HFFc6 (cell line): Measurements from ENCODE around the gene CENPA. TPM values are rescaled to one million over a fixed set of nuclear protein-coding genes. Genes with fewer than 3 reads are reported as not detected.

Experiments used
- DNase-seq: peaks from one replicate; pipeline ENCODE4 v3.0.0-alpha.2; 2018
- H3K27ac Mint-ChIP-seq: 2 replicates; pipeline ENCODE4 v1.8.0; 2020; ENCODE audit warnings: mild to moderate bottlenecking, mixed read lengths
- H3K27me3 Mint-ChIP-seq: 2 replicates; pipeline ENCODE4 v1.8.0; 2021; ENCODE audit warnings: mild to moderate bottlenecking, moderate library complexity, mixed read lengths; ENCODE audit not compliant: insufficient read depth
- H3K36me3 Mint-ChIP-seq: 2 replicates; pipeline ENCODE4 v1.8.0; 2021; ENCODE audit warnings: low read depth, mixed read lengths
- H3K4me1 Mint-ChIP-seq: 2 replicates; pipeline ENCODE4 v1.8.0; 2020; ENCODE audit warnings: low read depth, mixed read lengths
- H3K4me3 Mint-ChIP-seq: 2 replicates; pipeline ENCODE4 v1.8.0; 2020; ENCODE audit warnings: mild to moderate bottlenecking, moderate library complexity, mixed read lengths
- H3K9me3 Mint-ChIP-seq: 2 replicates; pipeline ENCODE4 v1.8.0; 2020; ENCODE audit warnings: mild to moderate bottlenecking, mixed read lengths
- total RNA-seq, 6 experiments: library from RNA; stranded (reverse); fragmentation: NEBNext Ultra II Directional; extraction: Animal tissue kit (Norgen Biotek cat#: 25700); gene quantifications; 2 replicates in 1 of 6; 3 replicates in 5 of 6; pipeline ENCODE4 v1.2.3, GENCODE V29; 2021
- TF ChIP-seq, protein P1 (sequence below): fragments of 200-600 bp; sonication (generic); IDR thresholded peaks from 2 replicates; pipeline ENCODE4 v1.5.0; 2021; ENCODE audit warnings: antibody characterized with exemption, mild to moderate bottlenecking

CENPA gene
- total RNA-seq, 6 experiments from 2014 or later: 8.7 to 20.4 (median 17.5) TPM

DNA sequence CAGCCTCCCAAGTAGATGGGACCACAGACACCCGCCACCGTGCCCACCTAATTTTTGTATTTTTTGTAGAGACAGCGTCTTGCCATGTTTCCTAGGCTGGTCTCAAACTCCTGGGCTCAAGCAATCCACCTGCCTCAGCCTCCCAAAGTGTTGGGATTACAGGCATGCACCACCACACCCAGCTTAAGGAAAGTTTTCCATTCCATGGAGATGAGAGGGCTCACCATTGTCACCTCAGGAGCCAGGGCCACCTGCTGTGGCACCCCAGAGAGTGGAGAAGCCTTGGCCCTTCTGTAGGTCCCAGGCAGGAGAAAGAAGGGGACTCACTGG, 17.1 kb upstream of the CENPA start:
- no peak for DNase-seq
- Mint-ChIP-seq H3K27ac (peak overlapping the region; percentile 76; the same call in 1 of the 2 replicates), H3K4me3 (no peak overlapping the region), H3K9me3 (no peaks in the 10 kb centered on the region), H3K36me3 (no peaks in the 10 kb centered on the region), H3K27me3 (peaks cover 1% of the 10 kb centered on the region; the same call in 1 of the 2 replicates), H3K4me1 (peaks cover 52% of the 10 kb centered on the region)
- TF ChIP-seq, protein P1, sequence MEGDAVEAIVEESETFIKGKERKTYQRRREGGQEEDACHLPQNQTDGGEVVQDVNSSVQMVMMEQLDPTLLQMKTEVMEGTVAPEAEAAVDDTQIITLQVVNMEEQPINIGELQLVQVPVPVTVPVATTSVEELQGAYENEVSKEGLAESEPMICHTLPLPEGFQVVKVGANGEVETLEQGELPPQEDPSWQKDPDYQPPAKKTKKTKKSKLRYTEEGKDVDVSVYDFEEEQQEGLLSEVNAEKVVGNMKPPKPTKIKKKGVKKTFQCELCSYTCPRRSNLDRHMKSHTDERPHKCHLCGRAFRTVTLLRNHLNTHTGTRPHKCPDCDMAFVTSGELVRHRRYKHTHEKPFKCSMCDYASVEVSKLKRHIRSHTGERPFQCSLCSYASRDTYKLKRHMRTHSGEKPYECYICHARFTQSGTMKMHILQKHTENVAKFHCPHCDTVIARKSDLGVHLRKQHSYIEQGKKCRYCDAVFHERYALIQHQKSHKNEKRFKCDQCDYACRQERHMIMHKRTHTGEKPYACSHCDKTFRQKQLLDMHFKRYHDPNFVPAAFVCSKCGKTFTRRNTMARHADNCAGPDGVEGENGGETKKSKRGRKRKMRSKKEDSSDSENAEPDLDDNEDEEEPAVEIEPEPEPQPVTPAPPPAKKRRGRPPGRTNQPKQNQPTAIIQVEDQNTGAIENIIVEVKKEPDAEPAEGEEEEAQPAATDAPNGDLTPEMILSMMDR: no peak

DNA sequence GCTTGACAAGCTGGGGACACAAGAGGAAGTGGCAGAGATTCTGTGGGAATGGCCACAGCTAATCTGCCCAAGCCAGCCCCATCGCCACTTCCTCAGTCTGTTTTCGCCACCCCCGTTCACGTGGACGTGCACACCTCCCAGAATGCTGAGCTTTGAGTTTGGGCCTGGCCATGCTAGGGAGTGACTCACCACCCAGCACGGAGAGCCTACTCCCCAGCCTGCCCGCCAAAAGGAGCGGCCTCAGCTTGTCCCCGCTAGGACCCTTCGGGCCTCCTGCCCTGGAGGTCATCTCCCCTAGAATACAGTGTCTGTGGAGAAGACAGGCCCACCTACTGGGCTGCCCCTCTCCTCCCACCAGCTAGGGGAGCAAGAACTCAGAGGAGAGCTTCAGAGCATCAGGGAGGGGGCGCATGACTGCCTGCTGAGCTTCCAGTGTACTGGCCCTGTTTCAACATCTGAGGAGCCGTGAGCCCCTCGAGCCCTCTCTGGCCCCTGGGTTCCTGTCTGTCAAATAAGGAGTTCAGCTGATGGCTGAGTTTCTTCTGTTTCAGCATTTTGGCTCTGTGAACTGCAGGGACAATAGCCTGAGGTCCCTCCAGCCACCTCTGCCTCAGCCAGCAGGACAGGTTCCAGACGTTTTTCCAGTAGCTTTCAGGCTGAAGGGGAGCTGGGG, 16.6 kb upstream of the CENPA start:
- Mint-ChIP-seq H3K36me3 (no peaks in the 10 kb centered on the region), H3K4me3 (no peak overlapping the region), H3K9me3 (no peaks in the 10 kb centered on the region), H3K4me1 (peaks cover 52% of the 10 kb centered on the region), H3K27me3 (no peaks in the 10 kb centered on the region; the same call in 1 of the 2 replicates), H3K27ac (peak overlapping the region; percentile 76; the same call in 1 of the 2 replicates)
- no peak for DNase-seq
- TF ChIP-seq, protein P1: no peak

DNA sequence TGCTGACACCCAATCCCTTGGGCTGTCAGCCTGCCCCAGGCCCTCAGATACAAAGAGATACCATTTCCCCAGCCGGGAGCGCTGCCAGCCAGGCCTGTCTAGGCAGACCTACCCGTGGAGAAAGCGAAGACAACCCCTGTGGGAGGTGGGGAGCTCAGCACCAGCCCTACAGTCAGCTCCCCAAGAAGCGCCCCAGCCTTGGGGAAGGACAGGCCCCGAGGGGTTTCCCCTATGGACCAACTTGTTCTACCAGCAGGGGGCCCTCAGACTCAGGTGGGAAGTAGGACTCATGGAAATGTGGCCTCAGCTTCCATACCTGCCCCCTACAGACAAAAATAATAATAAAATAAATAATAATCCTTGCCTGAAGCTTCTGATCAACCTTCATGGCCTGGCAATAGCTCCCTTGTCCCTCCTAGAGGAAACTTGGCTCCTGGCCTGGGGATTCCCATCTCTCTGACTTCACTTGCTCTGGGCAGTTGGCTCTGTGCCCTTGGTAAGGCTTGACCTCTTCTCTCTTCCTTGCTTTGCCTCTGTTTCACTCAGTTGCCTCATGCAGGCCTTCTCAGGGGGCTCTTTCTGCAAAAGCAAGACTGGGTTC, 14.8 kb upstream of the CENPA start:
- TF ChIP-seq, protein P1: peak; percentile 75
- Mint-ChIP-seq H3K4me1 (peaks cover 37% of the 10 kb centered on the region), H3K36me3 (0 out of 2 replicates have a peak, but pooled peaks cover under 1% of the 10 kb centered on the region), H3K4me3 (no peak overlapping the region; the same call in 1 of the 2 replicates), H3K27ac (no peak overlapping the region), H3K9me3 (no peaks in the 10 kb centered on the region), H3K27me3 (no peaks in the 10 kb centered on the region; the same call in 1 of the 2 replicates)
- peak; percentile 68 for DNase-seq

DNA sequence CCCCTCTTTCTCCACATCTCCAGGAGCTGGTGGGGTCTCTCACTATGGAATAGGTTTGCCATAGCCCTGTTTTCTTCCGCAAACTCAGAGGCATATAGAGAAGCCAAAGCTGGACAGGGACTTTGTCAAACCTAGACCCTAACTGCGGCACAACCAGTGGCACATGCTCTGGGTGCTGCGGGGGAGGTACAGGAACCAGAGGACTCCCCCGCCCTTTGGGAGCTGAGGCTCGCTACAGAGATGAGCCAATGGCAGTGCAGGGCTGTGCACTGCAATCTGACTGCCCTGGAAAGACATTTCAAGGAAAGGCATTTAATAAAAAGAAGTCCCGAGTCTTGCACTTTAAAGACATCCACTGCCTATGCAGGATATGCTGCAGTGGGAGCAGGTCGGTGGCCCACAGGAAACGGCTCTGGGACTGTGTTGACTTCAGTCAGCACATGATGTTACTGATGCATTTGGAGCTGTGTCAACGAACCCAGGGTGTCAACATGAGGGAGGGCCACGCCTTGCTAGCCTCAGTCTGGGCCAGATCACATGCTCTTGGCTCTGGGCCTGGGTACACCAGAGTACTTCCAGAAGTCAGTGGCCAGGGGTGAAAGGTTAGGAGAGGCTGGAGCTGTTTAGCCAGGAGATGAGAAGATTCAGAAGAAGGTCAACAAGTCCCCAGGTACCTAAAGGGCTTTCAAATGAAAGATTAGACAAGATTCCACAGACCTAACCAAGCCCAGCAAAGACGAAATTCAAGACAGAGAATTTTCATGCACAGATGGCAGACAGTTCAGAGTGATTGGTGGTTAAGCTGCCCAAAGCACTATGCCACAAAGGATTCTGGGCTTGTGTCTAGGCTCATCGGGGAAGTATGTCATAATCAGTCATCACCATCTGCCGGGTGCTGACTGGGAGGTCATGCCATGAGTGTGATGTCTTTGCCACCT, 13.5 kb upstream of the CENPA start:
- Mint-ChIP-seq H3K27me3 (no peaks in the 10 kb centered on the region; the same call in 1 of the 2 replicates), H3K4me1 (peaks cover 37% of the 10 kb centered on the region), H3K4me3 (no peak overlapping the region), H3K9me3 (no peaks in the 10 kb centered on the region), H3K36me3 (peaks cover 7% of the 10 kb centered on the region; the same call in 1 of the 2 replicates), H3K27ac (peak overlapping the region; percentile 43)
- TF ChIP-seq, protein P1: no peak
- peak; percentile 50 for DNase-seq

DNA sequence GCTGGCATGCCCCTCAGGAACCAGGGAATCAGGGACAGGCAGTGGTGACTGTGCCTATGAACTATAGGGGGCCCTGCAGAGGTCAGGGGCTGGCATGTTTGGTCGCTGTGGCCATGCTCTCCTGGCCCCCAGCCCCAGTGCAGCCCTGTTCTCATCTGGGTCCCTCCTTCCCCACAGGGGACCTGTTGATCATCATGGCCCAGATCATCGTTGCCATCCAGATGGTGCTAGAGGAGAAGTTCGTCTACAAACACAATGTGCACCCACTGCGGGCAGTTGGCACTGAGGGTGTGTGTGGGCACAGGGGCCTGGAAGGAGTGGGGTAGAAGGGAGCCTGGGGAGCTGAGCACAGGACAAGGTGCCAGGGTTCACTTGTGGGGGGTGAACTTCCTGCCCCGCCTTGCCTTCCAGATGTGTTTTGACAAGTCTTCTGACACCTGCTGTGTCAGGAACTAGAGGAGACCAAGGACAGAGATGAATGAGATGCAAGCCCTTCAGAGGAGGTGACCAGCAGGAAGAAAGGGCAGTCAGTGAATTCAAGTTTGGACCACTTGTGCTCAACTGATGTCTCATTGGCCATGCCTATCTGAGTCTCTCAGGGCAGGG, 9.6 kb upstream of the CENPA start:
- Mint-ChIP-seq H3K36me3 (peaks cover 10% of the 10 kb centered on the region; the same call in 1 of the 2 replicates), H3K27ac (no peak overlapping the region)
- no peak for DNase-seq

More for the DNA sequence above, 9.6 kb upstream of the CENPA start:
- H3K9me3 Mint-ChIP-seq: no peaks in the 10 kb centered on the region
- peaks cover 18% of the 10 kb centered on the region for H3K4me1 Mint-ChIP-seq
- TF ChIP-seq, protein P1: no peak
- no peaks in the 10 kb centered on the region; the same call in 1 of the 2 replicates for H3K27me3 Mint-ChIP-seq
- H3K4me3 Mint-ChIP-seq: no peak overlapping the region
